ENCODE data around the gene OGFOD3. TPM values are rescaled to one million over a fixed set of nuclear protein-coding genes. Genes with fewer than 3 reads are reported as not detected.
"Not testable (repeated sequence)": the region's sequence is repeated elsewhere in the genome, so short reads cannot be mapped to it uniquely, and the experiment has no call there.

Gene OGFOD3
- total RNA-seq, 2 experiments from 2014 or later: 12.9 to 13.7 TPM

- Histone ChIP-seq H3K27ac (ENCODE audit: low read depth in 1 of 2, low read length in 2 of 2) (no peak overlapping the region), H3K9me3 (ENCODE audit: control insufficient read depth in 1 of 2, insufficient read depth in 1 of 2, low read length in 2 of 2) (no peaks in the 10 kb centered on the region), H3K4me3 (ENCODE audit: low read length) (no peak overlapping the region), H3K36me3 (ENCODE audit: insufficient read depth, low read length) (no peaks in the 10 kb centered on the region), H3K27me3 (ENCODE audit: control insufficient read depth in 1 of 2, insufficient read depth in 2 of 2, low read length in 2 of 2) (peaks cover 0 to 4% of the 10 kb centered on the region in 2 experiments), H3K4me1 (ENCODE audit: insufficient read depth, low read length) (peaks cover 19% of the 10 kb centered on the region)
- H3K27me3 Mint-ChIP-seq: peaks cover 11% of the 10 kb centered on the region
- no peaks in the 10 kb centered on the region for H3K9me3 Mint-ChIP-seq
- H3K27ac Mint-ChIP-seq: no peak overlapping the region
- H3K36me3 Mint-ChIP-seq (ENCODE audit: low read depth): no peaks in the 10 kb centered on the region
- no peak overlapping the region for H3K4me3 Mint-ChIP-seq
- CTCF ChIA-PET: no interaction called here
- intact Hi-C loops (cut with DNase I, micrococcal nuclease): no loop called here
- peaks cover 6% of the 10 kb centered on the region for H3K4me1 Mint-ChIP-seq (ENCODE audit: low read depth)
- no peak for DNase-seq
- no peak for ATAC-seq (ENCODE audit: poor library complexity)
- no peak for TF ChIP-seq CTCF (IDR thresholded peaks at IDR 0.05)
- POLR2A ChIA-PET: interaction anchor here (0.6 kb wide), 1 partner anchor 9 kb away, joined by 5 read pairs; no protein-coding TSS in a partner anchor
These were observed 69.5 kb downstream of the OGFOD3 start for GRCh38 chr17:82348866-82349265.

- CTCF ChIA-PET: no interaction called here
- Mint-ChIP-seq H3K9me3 (no peaks in the 10 kb centered on the region), H3K4me3 (no peak overlapping the region), H3K27me3 (peaks cover 11% of the 10 kb centered on the region), H3K36me3 (ENCODE audit: low read depth) (no peaks in the 10 kb centered on the region), H3K27ac (no peak overlapping the region), H3K4me1 (ENCODE audit: low read depth) (peaks cover 6% of the 10 kb centered on the region)
- Histone ChIP-seq H3K27me3 (ENCODE audit: control insufficient read depth in 1 of 2, insufficient read depth in 2 of 2, low read length in 2 of 2) (peaks cover 0 to 4% of the 10 kb centered on the region in 2 experiments), H3K4me1 (ENCODE audit: insufficient read depth, low read length) (peaks cover 19% of the 10 kb centered on the region), H3K9me3 (ENCODE audit: control insufficient read depth in 1 of 2, insufficient read depth in 1 of 2, low read length in 2 of 2) (no peaks in the 10 kb centered on the region), H3K4me3 (ENCODE audit: low read length) (no peak overlapping the region), H3K27ac (ENCODE audit: low read depth in 1 of 2, low read length in 2 of 2) (no peak overlapping the region), H3K36me3 (ENCODE audit: insufficient read depth, low read length) (no peaks in the 10 kb centered on the region)
- POLR2A ChIA-PET: no interaction called here
- DNase-seq: no peak
- intact Hi-C loops (cut with DNase I, micrococcal nuclease): no loop called here
- ATAC-seq (ENCODE audit: poor library complexity): no peak
- no peak for TF ChIP-seq CTCF (IDR thresholded peaks at IDR 0.05)
These were observed 70.0 kb downstream of the OGFOD3 start for GRCh38 chr17:82348434-82348833.

GRCh38 chr17:82347994-82348393 lies 70.4 kb downstream of the OGFOD3 start:
- H3K36me3 Mint-ChIP-seq (ENCODE audit: low read depth); ATAC-seq (ENCODE audit: poor library complexity); H3K9me3 ChIP-seq (ENCODE audit: control insufficient read depth in 1 of 2, insufficient read depth in 1 of 2, low read length in 2 of 2); DNase-seq; H3K9me3 Mint-ChIP-seq; H3K4me3 Mint-ChIP-seq; CTCF ChIA-PET; H3K27ac Mint-ChIP-seq; H3K27me3 ChIP-seq (ENCODE audit: control insufficient read depth in 1 of 2, insufficient read depth in 2 of 2, low read length in 2 of 2); H3K36me3 ChIP-seq (ENCODE audit: insufficient read depth, low read length); H3K4me1 Mint-ChIP-seq (ENCODE audit: low read depth); H3K27ac ChIP-seq (ENCODE audit: low read depth in 1 of 2, low read length in 2 of 2); intact Hi-C loops (cut with DNase I, micrococcal nuclease); H3K4me3 ChIP-seq (ENCODE audit: low read length); POLR2A ChIA-PET: not testable (repeated sequence)
- H3K4me1 ChIP-seq (ENCODE audit: insufficient read depth, low read length): peaks cover 19% of the 10 kb centered on the region
- peaks cover 11% of the 10 kb centered on the region for H3K27me3 Mint-ChIP-seq
